Right atrium auricular region (tissue), 2 donors: ENCODE data around the gene MYO1D. TPM values are rescaled to one million over a fixed set of nuclear protein-coding genes. Genes with fewer than 3 reads are reported as not detected.

Experiments used
- DNase-seq: peaks from one replicate; pipeline ENCODE4 v3.0.0-alpha.2; 2019; ENCODE audit warnings: low spot score
- H3K27ac ChIP-seq, 2 donors: fragments of 200-600 bp; sonication (generic); 1 replicate in 1 of 2; 2 replicates in 1 of 2; pipeline ENCODE4 v1.5.1; 2016 to 2019
- H3K27me3 ChIP-seq, 2 donors: fragments of 200-600 bp; sonication (generic); one replicate each; pipeline versions ENCODE4 v1.5.1 to v1.6.0; 2017 to 2019
- H3K36me3 ChIP-seq: fragments of 200-600 bp; sonication (generic); one replicate; pipeline ENCODE4 v1.5.1; 2016
- H3K4me1 ChIP-seq, 2 donors: fragments of 200-600 bp; sonication (generic); one replicate each; pipeline versions ENCODE4 v1.5.1 to v1.6.0; 2017 to 2019
- H3K4me3 ChIP-seq, 2 donors: fragments of 200-600 bp; sonication (generic); 1 replicate in 1 of 2; 2 replicates in 1 of 2; pipeline ENCODE4 v1.5.1; 2017 to 2019; ENCODE audit warnings: mild to moderate bottlenecking in 1 of 2, moderate library complexity in 1 of 2
- H3K9me3 ChIP-seq, 2 donors: fragments of 200-600 bp; sonication (generic); one replicate each; pipeline ENCODE4 v1.5.1; 2019
- total RNA-seq, 2 donors: library from RNA; depleted of rRNA; stranded (reverse); fragments of >200 nt; gene quantifications; one replicate each; pipeline ENCODE4 v1.1.0, GENCODE V29; 2016
- TF ChIP-seq, protein P1 (sequence below), 2 donors: fragments of 200-600 bp; sonication (generic); IDR thresholded peaks; one replicate each; pipeline ENCODE4 v1.5.1; 2019; ENCODE audit warnings: antibody characterized with exemption in 2 of 2

The MYO1D gene
- total RNA-seq, 2 donors from 2014 or later = 21.9 to 25.1 TPM

DNA sequence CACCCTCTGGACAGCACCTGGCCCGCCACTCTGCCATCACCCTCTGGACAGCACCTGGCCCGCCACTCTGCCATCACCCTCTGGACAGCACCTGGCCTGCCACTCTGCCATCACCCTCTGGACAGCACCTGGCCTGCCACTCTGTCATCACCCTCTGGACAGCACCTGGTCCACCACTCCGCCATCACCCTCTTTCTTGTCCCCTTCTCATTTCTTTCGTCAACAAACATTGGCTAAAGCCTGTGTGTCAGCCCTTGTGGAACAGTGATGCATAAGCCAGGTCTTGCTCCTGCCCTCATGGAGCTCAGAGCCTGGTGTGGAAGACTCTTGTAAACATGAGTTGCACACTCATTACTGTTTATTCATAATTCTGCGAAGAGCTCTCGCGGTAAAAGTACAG, 358.9 kb downstream of the MYO1D start:
- H3K4me3 ChIP-seq = no peak overlapping the region
- no peak overlapping the region for H3K27ac ChIP-seq
- H3K27me3 ChIP-seq = no peaks in the 10 kb centered on the region
- H3K9me3 ChIP-seq = no peaks in the 10 kb centered on the region
- DNase-seq = no peak
- no peaks in the 10 kb centered on the region for H3K36me3 ChIP-seq
- H3K4me1 ChIP-seq = peaks cover 0 to 36% of the 10 kb centered on the region in 2 donors
- TF ChIP-seq, protein P1, sequence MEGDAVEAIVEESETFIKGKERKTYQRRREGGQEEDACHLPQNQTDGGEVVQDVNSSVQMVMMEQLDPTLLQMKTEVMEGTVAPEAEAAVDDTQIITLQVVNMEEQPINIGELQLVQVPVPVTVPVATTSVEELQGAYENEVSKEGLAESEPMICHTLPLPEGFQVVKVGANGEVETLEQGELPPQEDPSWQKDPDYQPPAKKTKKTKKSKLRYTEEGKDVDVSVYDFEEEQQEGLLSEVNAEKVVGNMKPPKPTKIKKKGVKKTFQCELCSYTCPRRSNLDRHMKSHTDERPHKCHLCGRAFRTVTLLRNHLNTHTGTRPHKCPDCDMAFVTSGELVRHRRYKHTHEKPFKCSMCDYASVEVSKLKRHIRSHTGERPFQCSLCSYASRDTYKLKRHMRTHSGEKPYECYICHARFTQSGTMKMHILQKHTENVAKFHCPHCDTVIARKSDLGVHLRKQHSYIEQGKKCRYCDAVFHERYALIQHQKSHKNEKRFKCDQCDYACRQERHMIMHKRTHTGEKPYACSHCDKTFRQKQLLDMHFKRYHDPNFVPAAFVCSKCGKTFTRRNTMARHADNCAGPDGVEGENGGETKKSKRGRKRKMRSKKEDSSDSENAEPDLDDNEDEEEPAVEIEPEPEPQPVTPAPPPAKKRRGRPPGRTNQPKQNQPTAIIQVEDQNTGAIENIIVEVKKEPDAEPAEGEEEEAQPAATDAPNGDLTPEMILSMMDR (IDR thresholded peaks at IDR 0.05) = no peak

DNA sequence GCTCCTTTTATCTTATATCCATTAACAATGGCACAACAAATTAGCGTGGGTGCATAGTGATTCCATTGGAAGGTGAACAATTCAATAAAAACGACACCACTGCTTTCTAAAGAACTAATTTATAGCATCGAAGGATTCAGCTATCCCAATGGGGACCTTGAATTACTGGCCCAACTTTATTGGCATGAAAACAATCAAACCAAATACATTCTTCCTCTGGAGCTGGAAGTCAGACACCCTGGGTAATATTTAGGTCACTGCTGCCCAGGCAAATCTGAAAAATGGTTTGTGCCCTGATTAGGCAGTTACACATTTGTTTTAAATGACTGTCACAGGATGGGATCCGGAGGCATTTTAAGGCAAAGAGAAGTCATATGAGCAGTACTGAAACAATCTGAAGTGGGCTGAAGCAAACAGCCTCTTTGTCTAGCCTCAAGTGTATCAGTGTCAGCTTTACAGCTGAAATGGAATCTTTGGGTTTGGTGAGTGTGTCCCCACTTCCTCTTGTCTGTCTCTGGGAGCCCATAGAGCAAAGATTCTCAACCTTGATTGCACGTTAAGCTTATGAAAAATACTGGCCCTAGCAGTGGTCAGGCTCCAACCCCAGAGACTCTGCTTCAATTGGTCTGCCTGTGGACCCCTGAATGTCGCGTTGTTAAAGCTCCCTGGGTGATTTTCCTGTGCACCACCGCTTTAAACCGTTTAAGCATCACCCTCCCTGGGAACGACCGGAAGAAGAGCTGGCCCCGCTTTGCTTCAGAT, 359.8 kb downstream of the MYO1D start:
- H3K4me3 ChIP-seq = no peak overlapping the region
- DNase-seq = no peak
- H3K27ac ChIP-seq = no peak overlapping the region
- TF ChIP-seq, protein P1 (IDR thresholded peaks at IDR 0.05) = no peak
- H3K9me3 ChIP-seq = no peaks in the 10 kb centered on the region
- H3K4me1 ChIP-seq = peaks cover 0 to 36% of the 10 kb centered on the region in 2 donors
- H3K36me3 ChIP-seq = no peaks in the 10 kb centered on the region
- no peaks in the 10 kb centered on the region for H3K27me3 ChIP-seq

DNA sequence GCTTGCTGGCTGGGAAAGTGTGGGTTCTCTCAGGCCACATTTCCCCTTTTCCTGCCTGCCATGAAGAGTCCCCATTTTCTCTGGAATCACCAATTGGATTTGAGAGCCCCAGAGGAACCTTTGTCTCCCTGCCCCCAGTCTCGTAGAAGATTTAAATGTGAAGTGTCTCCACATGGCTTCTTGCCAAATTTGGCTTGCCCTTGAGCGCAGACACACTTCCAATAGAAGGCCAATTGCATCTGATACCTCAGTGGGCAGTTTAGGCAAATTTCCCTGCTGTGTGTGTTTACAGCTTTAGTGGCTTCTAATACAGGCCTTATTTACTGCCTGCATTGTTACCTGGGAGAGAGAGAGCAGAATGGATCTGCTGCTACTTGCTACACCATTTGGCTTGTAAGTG, 360.5 kb downstream of the MYO1D start:
- DNase-seq = no peak
- H3K27ac ChIP-seq = no peak overlapping the region
- H3K4me3 ChIP-seq = no peak overlapping the region
- TF ChIP-seq, protein P1 (IDR thresholded peaks at IDR 0.05) = no peak
- no peaks in the 10 kb centered on the region for H3K27me3 ChIP-seq
- peaks cover 0 to 36% of the 10 kb centered on the region in 2 donors for H3K4me1 ChIP-seq
- no peaks in the 10 kb centered on the region for H3K9me3 ChIP-seq
- H3K36me3 ChIP-seq = no peaks in the 10 kb centered on the region

DNA sequence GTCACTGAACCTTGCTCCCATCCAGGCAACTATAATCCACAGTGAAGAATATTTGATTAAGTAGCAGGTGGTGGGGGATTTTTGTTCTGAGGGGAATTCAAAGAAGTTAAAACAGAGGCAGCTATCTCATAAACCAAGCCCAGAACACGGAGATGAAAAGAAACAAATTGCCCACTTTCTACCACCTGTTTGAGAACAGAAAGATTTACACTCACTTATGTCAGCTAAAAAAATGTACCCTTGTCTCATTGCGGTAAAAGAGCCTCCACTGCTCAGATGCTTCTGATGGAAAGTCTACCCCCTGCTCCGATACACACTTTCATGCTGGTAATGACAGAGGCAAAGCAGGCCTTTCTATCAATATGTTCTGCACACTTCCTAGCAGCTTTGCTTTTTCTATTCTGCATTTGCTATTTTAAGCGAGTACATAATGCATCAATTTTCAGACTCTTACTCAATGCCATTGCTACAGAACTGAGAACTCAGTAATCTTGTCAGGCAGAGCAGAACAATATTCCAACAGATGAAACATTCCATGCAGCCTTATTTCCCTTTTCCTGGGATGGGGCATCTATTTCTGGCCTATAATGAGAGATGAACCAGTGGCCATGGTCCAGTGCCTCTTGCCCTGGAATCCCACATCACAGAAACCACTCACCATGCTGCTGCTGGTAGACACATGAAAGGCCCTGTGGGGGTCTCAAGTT, 361.1 kb downstream of the MYO1D start:
- H3K36me3 ChIP-seq = no peaks in the 10 kb centered on the region
- H3K4me3 ChIP-seq = no peak overlapping the region
- no peaks in the 10 kb centered on the region for H3K9me3 ChIP-seq
- DNase-seq = no peak
- TF ChIP-seq, protein P1 (IDR thresholded peaks at IDR 0.05) = no peak
- peaks cover 0 to 36% of the 10 kb centered on the region in 2 donors for H3K4me1 ChIP-seq
- no peaks in the 10 kb centered on the region for H3K27me3 ChIP-seq
- H3K27ac ChIP-seq = peak overlapping the region in 1 of 2 donors; percentile 22

DNA sequence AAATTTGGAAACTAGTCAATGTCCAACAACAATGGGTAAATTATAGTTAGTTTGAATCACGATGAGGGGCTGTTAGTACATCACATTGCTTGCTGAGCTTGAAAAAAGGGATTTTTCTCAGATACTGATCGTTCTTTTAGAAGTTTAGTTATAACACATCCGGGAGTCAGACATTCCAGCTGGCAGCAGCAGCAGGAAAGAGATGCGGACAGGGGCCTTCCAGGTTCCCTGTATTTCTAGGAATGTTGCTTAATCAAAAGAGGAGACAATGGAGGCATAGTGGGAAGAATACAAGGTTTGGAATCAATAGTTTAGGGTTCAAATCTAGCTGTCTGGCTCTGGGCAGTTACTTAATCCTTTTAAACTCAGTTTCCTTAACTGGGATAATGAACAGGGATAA, 362.3 kb downstream of the MYO1D start:
- TF ChIP-seq, protein P1 (IDR thresholded peaks at IDR 0.05) = no peak
- no peaks in the 10 kb centered on the region for H3K9me3 ChIP-seq
- H3K27me3 ChIP-seq = no peaks in the 10 kb centered on the region
- no peak overlapping the region for H3K27ac ChIP-seq
- no peaks in the 10 kb centered on the region for H3K36me3 ChIP-seq
- no peak overlapping the region for H3K4me3 ChIP-seq
- DNase-seq = no peak
- peaks cover 0 to 25% of the 10 kb centered on the region in 2 donors for H3K4me1 ChIP-seq
